Ishikawa (cell line): Measurements from ENCODE around the gene SLIT3.

Experiments
- CEBPB ChIP-seq: IDR thresholded peaks from 2 replicates; pipeline ENCODE4 v1.6.1; 2012
- CREB1 ChIP-seq: IDR thresholded peaks from 2 replicates; pipeline ENCODE4 v1.6.1; 2012; ENCODE audit warnings: low read depth
- EGR1 ChIP-seq: IDR thresholded peaks from 2 replicates; pipeline ENCODE4 v1.6.1; 2012
- EP300 ChIP-seq: IDR thresholded peaks from 2 replicates; pipeline ENCODE4 v1.6.1; 2012; ENCODE audit warnings: borderline replicate concordance
- FOXM1 ChIP-seq: IDR thresholded peaks from 2 replicates; pipeline ENCODE4 v1.6.1; 2012; ENCODE audit warnings: low read depth, borderline replicate concordance
- RAD21 ChIP-seq: IDR thresholded peaks from 2 replicates; pipeline ENCODE4 v1.6.1; 2012; ENCODE audit warnings: low read depth
- REST ChIP-seq: IDR thresholded peaks from 2 replicates; pipeline ENCODE4 v1.6.1; 2012; ENCODE audit warnings: low read depth, mild to moderate bottlenecking
- TCF12 ChIP-seq: IDR thresholded peaks from 2 replicates; pipeline ENCODE4 v1.6.1; 2012; ENCODE audit warnings: low read depth
- YY1 ChIP-seq: IDR thresholded peaks from 2 replicates; pipeline ENCODE4 v1.6.1; 2012; ENCODE audit warnings: low read depth
- TF ChIP-seq, protein P1 (sequence below): IDR thresholded peaks from 2 replicates; pipeline ENCODE4 v1.6.1; 2012

- TF ChIP-seq RAD21, result no peak
- TF ChIP-seq REST, result no peak
- no peak for TF ChIP-seq FOXM1
- TF ChIP-seq YY1, result no peak
- TF ChIP-seq CEBPB, result no peak
- TF ChIP-seq, protein P1, sequence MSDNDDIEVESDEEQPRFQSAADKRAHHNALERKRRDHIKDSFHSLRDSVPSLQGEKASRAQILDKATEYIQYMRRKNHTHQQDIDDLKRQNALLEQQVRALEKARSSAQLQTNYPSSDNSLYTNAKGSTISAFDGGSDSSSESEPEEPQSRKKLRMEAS, result no peak
- no peak for TF ChIP-seq EP300
- TF ChIP-seq CREB1, result no peak
- no peak for TF ChIP-seq TCF12
- no peak for TF ChIP-seq EGR1
Measured at GRCh38 chr5:168895295-168896071, 405.5 kb downstream of the SLIT3 start.
